ENCODE results near the gene GPR135.

GPR135 gene, protein sequence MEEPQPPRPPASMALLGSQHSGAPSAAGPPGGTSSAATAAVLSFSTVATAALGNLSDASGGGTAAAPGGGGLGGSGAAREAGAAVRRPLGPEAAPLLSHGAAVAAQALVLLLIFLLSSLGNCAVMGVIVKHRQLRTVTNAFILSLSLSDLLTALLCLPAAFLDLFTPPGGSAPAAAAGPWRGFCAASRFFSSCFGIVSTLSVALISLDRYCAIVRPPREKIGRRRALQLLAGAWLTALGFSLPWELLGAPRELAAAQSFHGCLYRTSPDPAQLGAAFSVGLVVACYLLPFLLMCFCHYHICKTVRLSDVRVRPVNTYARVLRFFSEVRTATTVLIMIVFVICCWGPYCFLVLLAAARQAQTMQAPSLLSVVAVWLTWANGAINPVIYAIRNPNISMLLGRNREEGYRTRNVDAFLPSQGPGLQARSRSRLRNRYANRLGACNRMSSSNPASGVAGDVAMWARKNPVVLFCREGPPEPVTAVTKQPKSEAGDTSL

DNA sequence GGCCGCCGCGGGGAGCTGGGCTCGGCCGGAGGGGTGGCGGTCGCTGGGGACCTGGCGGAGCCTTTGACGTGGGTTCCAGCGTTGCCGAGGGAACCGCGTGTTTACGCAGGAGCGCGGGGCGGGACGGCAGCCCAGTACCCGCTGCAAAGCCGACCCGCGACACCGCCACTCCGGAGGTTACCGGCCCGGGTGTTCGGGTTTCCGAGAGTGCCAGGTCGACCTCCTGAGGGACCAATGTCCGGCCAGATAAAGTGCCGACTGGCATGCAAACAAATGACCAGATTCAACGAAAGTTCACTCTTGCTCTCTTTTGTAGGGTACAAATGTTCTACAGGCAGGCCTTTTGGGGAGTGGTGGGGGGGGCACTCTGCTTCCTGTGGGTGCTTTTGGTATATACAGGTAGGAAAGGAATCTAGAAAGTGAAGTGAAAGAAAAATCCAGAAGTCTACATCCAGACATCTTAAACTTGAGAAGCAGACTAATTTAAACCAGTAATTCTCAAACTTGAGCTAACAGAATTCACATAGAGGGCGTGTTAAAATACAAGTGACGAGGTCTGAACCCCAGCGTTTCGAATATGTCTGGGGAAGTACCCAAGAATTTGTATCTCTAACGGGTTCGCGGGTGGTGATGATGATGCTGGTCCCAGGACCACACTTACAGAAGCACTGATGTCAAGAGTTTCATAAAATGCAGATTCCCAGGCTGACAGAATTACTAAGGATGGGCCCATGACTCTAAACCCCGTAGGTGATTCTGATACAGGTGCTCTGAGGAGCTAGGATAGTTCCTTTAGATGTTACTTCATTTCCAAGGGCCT, at the start of gene GPR135:
TSS of gene GPR135 (minus strand) at position 65 of the 820 bp plus-strand sequence. CDS start 154 bp downstream, outside the sequence.
- peak; percentile 32 for DNase-seq

DNA sequence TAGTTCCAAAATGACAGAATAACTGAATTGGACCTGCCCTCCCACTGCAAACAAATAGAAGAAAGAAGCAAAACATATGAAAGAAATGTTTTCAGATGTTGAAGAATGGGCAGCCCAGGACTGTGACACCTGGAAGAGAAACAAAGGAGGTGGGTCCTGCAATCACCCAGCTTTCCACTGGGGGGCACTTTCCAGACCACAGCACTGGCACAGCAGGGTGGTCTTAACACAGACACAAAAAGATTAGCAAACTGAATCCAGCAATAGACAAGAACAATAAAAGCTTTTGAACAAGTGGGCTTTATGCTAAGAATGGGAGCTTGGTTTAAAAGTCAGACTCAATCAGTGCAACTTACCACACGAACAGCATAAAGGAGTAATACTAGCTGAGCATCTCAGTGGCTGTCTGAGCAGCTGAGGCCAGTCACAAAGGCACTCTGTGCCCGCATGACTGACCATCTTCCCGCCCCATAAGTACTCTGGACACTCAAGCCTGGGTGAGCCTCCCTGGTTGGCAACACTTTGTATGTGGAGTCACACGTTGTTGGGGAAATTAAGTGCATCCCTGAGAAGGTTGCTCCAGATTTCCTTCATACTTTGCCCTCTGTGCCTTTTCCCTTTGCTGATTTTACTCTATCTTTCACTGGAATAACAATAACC, 46.9 kb upstream of the GPR135 start:
- peak; percentile 7 for DNase-seq

DNA sequence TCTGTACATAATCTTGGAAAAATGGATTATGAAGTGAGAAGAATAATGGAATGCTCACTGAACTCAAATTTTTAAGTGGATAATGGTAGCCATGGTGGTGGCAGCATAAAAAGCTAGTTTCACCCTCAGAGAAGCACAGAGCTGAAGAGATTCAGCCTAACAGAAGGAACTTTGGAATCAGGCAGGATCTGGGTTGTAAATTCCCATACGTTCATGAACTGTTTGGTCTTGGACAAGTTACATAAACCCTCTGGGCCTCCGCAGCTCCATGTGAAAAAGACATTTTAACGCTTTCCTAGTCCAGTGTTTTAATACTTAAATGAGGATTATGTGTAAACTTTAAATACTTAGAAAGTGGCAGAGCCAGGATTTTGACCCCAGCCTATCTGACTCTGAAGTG, 45.8 kb upstream of the GPR135 start:
- DNase-seq = no peak

DNA sequence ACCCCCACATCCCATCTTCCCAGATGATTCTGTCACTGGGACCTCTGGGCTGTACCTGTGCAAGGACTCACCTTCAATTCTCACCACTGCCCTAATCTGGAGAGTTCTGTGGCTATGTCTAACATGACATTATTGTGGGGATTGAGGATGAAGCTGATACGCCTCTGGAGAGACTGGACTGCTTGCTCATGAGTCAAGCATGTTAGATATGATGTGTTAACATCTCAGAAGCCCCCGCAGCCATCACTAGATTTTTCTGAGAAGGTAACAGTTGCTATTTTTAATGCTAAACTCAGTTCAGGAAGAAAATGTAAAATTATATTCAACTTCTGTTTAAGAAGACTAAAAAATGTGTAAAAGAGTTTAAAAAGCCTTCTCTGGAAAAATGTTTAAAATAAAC, 44.8 kb upstream of the GPR135 start:
- no peak for DNase-seq

DNA sequence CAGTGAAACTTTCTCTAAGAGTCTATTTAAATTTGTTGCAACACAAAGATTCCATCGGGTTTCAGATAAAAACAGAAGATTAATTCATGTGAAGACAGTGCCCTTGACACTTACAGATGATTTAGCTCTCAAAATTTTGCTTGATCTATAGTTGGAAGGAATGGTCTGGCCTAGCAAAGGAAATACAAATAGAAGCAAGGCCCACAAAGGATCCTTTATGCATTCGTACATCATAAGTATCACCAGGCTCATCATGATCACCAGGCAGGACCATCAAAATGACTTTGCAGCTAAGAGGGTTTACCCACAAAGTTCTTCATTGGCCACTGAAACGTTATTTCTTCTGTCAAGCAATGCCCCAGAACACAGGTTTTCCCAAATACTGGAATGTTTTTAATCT, 43.9 kb upstream of the GPR135 start:
- DNase-seq = no peak

DNA sequence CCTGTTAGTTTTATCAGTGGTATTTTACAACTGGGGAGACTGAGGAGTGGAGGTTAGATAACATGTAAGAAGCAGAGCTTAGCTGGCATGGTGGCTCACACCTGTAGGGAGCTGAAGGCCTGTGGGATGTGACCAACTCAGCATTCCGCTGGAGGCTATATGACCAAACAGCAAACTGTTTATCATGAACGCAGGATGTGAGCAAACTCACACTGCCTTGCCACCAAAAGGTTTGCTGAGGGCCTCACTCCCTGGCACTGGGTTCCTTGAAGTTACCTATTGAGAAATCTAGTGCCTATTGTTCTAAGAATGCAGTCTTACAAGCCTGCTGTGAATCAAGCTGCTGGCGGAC, 42.5 kb upstream of the GPR135 start:
- DNase-seq = no peak

DNA sequence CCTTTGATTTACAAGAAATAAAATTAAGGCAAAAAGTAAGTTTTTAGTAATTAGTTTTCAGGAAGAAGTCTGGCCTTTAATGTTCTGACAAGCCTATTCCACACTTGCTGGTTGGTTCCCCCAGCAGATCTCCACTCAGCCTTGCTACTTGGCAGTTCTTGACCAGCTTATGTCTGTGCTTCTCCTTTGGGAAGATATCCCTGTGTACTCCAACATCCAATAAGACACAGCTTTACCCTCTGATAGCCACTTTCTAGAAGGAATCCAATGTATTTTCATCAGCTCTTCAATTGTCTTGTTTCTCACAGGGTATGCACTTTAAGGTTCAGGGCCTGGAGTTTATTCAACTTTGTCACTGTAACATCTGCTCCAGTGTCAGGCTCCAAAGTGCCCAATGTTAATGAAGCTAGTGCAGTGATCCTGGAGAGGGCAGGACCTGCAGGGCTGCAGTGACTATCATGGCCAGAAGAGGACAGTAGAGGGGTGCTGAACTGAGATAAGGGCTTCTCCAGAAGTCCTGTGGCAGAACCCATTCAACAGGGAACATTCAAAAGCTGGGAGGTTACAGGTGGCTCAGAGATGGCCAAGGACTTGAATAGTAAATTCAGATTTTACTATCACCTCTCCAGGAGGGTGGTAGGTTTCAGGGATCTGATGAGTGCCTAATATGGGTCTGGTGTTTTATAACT, 42.0 kb upstream of the GPR135 start:
- peak; percentile 55 for DNase-seq

DNA sequence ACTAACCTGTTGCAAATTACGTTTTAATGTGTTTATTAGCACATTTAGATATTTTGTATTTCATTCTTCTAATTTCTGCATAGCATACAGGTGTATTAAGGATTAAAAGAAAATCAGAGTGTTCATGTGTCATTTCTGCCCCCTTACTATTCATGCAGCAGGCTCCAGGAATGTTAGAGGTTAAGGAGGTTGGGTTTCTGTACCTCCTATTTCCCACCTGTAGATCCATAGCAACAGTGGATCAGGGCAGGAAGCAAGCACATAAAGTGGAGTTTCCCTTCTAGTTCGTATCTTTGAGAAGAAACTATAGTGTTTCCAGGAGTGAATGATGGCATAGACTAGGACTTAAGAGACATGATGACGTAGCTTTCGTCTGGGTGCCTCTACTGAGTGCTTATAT, 38.1 kb upstream of the GPR135 start:
- DNase-seq = no peak

DNA sequence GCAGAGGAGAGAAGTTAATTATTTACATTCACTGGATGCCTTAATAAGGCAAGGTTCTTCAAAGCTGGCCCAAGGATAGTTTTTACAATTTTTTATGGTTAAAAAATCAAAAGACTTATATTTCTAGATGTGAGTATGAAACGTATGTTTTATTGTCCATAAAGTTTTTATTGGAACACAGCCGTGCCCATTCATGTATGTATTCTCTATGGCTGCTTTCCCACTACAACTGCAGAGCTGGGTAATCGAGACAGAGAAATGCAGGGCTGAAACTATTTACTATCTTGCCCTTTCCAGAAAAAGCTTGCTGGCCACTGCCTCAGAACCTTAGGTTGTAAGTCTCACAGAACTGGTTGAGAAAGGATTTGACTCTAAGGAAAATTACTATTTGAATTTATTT, 35.6 kb upstream of the GPR135 start:
- DNase-seq = no peak

DNA sequence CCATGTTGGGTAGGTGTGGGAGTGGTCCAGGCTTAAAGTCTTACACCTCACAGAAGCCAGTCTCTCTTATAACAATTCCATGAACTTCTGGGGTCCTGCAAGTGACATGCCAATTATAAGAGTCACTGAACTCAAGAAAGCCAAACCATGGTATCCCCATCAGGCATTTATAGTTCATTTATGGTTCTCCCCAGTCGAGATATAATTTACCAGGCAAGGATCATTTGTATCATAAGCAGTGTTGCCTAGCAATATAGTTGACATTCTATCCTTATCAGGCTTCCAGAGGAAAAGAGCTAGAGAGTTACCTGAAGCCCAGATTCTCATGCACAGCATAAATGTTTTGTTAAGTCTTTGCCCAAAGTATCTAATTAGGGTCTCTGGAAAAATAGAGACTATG, 27.2 kb upstream of the GPR135 start:
- DNase-seq = no peak

DNA sequence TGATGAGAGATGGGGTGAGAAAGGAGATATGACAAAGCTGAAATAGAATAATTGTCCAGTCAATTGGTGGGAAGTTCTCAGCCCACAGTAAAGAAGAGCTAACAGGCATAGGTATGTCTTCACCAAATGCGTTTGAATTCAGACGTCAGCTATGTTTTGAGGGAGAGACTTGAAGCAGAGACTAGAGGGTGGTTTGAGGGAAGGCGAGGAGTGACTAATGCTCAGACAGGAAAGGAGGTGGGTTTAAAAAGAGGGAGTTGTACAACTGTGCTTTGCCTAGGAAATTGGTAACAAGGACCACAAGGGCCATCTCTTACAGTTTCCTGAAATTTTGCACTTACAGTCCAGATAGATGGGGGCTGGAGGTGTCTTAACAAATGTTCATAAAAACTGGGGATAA, 25.6 kb upstream of the GPR135 start:
- DNase-seq = no peak

DNA sequence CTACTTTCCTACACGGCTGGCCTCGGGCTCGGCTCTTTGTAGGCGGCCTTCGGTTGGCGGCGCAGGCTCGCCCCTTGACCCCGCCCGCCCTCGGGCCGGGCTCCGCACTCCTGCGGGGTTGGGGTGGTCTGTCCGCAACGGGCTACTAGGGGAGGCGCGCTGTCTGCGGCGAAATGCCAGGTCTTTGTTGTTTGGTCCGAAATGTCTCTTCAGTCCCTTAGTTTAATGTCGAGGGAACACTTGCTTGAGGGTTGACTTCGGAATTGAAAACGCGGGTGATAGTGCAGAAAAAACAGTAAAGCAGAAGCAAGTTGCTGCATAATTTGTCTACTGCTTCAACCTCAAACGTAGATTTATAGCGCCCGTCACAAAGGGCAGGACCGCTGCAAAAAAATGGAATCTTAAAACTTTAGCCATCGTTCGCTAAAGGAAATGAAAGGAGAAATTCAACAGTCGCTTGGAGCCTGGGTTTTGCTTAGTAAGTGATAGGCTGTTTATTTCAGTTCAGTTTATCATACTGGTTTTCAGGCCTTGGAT, 19.5 kb upstream of the GPR135 start:
- DNase-seq = no peak

DNA sequence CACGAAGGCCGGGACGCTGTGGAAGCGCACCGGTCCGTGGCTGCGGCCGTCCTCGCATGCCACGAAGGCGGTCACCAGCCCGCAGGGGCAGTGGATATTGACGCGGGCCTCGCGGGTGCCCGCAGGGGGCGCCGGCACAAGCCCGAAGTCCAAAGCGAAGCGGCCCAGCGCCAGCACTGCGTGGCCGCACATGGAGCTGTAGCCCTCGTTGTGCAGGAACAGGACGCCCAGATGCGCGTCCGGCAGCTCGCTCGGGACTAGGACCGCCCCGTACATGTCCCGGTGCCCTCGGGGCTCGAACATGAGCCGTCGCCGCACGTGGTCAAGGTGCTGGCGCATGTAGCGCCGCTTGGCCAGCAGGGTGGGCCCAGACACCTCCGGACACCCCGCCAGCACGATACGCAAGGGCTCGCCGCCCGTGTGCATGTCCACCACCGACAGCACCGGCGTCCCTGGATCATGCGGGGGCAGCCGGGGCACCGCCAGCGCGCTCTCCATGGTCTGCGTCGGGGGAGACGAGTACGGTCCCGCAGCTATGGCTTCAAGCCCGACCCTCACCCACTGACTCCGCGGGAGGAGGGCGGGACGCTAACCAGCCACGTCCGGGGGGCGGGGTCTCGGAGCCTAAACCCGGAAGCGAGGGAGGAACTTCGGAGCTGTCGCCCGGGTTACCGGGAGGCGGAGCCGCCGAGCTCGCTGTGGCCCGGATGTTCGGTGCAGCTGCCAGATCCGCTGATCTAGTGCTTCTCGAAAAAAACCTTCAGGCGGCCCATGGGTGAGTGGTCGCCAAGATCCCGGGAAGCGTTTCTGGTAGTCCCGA, 18.8 kb upstream of the GPR135 start, which contains the start of the genes JKAMP and L3HYPDH:
TSS of gene JKAMP (plus strand) at position 699 of the 820 bp plus-strand sequence. CDS start at position 772, 73 bp downstream.
TSS of gene L3HYPDH (minus strand) at position 590 of the 820 bp plus-strand sequence. CDS start at position 498, 92 bp downstream.
- peak; percentile 96 for DNase-seq

DNA sequence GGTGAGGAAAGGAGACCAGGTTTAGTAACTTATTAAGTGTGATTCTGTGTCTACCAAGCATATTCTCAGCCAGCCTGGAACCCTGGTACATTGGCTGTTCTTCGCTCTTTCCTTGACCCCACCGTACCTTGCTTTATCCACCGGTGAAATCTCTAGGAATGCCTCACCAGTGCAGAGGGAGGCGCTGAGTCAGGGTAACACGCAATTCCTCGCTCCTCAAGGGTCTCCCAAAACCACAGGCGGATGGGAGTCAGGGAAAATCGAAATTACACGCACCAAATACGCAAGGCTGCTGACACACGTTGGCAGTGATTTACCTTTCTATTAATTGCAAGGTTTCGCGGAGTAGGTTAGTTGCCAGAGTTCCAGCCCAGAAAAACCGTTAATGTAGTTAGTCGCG, 18.2 kb upstream of the GPR135 start:
- DNase-seq = no peak

DNA sequence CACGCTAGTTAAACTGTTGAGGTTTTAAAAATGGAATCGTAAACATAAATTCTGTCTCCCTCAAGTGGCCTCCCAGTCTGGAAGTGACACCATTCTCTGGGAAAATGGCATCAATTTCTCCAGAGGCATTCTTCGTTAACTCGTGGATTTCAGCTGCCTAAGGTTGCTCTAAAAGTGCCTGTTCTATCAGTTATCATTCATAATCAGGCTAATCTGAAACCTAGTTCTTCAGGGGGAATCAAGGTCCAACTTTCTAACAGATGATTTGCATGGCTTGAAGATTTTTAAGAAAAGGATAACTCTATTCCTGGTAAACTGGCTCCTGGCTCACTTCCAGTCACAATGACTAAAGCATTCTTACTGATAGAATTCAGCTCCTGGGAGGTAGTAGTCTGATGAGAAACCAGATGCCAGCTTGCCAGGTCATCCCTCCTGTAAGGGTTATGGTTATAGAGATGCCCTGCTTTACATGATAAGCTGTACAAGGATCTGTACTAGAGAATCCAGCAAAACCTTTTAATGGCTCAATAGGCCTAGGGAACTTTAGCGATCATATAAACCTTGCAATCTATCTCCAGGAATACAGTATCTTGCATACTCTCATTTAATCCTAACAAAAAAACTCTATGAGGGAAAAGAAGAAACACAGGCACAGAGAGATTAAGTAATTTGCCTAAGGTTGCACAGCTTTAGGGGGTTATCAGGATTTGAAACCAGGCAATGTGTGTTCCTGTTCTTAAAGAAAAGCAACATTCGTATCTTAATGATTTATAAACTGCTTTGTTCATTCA, 17.6 kb upstream of the GPR135 start:
- DNase-seq = no peak

DNA sequence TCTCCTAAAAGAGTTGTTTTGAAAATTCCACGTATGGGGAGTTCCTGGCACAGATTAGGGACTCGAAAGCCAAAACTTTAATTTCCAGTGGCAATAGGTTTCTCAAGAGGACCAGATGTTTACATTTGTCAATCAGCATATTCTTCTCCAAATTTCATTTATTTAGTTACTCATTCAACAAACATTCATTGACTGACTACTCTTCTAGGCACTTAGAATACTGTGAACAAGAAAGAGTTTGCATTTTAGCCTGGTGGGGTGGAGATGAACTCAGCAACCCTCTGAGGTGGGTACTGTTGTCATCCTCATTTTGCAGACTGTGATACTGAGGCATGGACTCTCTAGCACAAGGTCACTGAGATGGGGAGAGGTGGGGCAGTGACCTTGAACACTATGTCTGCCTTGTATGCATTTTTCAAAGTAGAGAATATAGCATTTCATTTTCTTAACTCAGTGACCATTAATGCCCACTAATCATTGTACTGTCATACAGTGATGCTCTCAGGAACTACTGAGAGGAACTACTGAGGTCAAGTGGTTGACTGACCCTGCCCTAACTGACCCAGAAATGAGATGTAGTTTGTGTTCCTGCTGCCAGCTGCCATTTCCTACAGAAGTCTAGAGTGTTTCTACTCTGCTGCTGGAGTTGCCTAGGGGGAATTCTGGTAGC, 16.8 kb upstream of the GPR135 start:
- DNase-seq = no peak

DNA sequence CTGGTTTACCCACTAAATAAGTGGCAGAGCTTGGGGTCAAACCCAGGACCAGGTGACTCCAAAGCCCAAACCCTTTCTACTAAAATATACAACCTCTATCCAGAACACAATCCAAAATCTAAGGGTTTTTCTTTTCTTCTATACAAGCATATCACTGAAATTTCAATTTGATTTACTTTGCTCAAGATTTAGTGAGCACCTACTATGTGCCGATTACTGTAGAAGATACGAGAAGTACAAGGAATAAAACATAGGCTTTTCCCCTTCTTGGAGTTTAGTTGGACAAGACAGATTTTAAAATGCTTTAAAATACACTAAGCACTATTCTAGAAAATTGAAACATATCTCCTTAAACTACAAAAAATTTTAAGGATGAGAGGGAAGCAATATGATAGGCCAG, 16.2 kb upstream of the GPR135 start:
- DNase-seq = no peak

DNA sequence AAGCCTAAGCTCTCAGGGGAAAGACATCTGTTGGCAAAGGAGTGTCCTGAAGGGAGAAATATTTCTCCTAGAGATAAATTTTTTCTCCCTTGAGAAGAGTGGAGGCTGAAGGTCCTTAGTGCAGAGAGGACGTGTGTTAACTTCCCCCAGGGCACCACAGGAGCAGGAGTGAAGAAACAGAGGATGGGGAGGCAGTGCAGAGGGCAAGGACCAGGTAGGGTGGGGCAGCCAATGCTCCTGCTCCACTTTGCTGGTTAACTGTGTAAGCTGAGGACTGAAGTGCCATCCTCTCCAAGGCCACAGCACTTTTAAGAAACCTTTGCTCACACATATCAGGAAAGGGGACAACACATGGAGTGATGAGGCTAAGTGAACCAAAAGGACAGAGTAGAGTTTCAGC, 15.0 kb upstream of the GPR135 start:
- no peak for DNase-seq

DNA sequence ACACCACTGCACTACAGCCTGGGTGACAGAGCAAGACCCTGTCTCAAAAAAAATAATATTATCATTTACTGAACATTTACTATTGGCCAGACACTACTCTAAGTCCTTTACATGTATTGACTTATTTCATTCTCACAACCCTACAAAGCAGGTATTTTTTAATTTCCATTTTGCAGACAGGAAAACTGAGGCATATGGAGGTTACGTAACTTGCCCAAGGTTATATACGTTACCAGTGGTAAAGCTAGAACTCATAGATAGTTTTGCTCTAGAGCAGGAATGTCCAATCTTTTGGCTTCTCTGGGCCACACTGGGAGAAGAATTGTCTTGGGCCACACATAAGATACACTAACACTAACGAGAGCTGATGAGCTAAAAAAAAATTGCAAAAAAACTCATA, 13.4 kb upstream of the GPR135 start:
- no peak for DNase-seq

DNA sequence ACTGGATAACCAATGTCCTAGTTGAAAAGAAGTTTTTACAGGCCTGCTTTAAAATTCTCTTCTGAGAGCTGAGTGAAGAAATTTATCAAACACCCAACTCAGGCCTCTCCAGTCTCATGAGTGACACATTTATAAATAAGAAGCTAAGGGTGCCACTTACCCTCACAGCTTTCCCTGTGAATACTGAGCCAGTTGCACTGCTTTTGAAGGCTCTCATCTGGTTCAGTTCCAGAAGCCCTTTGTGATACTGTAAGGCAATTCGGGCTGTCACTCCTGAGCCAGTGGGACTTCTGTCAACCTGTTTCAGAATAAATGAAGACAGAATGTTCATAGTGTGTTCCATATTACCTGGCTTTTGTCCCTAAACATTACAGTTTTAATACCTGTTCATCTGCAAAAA, 10.5 kb upstream of the GPR135 start:
- no peak for DNase-seq

Measured in CD4-positive, alpha-beta T cell treated with Interleukin-21 for 1 hour (primary cell).